HepG2 (cell line): ENCODE measurements around the gene FER1L5. TPM values are rescaled to one million over a fixed set of nuclear protein-coding genes. Genes with fewer than 3 reads are reported as not detected.
A peak's percentile ranks its signal among the peaks of the same experiment; 100 is the strongest.

Experiments
- ATAC-seq: fragments of 200-7000 bp; cut with Tn5 transposase; 3 replicates; pipeline ENCODE4 v1.9.1; 2020; ENCODE audit warnings: mild to moderate bottlenecking, moderate library complexity
- BruUV-seq: library from RNA; stranded (reverse); fragments of 400-500 nt; replicated peaks from 2 replicates; lab custom pipeline; 2021; lab: Mats Ljungman, UMichigan
- CTCF ChIA-PET: fragments of 300-600 bp; formaldehyde crosslinking; extraction: SDS; loops from one replicate; lab custom pipeline; 2021; ENCODE audit warnings: low total read pairs, inconsistent platforms, low intra/inter-chr PET ratio; lab: Yijun Ruan, JAX
- POLR2A ChIA-PET: fragments of 350-600 bp; sonication (Branson Sonifier 250); formaldehyde crosslinking; loops from one replicate; lab custom pipeline; 2020; ENCODE audit warnings: antibody characterized with exemption, inconsistent platforms; lab: Yijun Ruan, JAX
- DNase-seq: peaks from one replicate; pipeline ENCODE4 v3.0.0-alpha.2; 2015; ENCODE audit warnings: low spot score
- FAIRE-seq: peaks from 3 replicates; lab custom pipeline; 2011; peaks lifted over from hg19 to GRCh38; lab: Jason Lieb, UNC
- H2AFZ ChIP-seq: one replicate; pipeline ENCODE4 v1.6.1; 2011; ENCODE audit warnings: low read length, inconsistent platforms
- H3K27ac ChIP-seq: fragments of 300-600 bp; 3 replicates; pipeline ENCODE4 v1.8.0; 2011; ENCODE audit warnings: mixed run types, mild to moderate bottlenecking, mixed read lengths, low read length, inconsistent platforms; ENCODE audit not compliant: insufficient read depth; ENCODE audit errors: extremely low read length
- H3K27me3 ChIP-seq, 2 experiments: fragments of 200-600 bp in 1 of 2; 2 replicates in 1 of 2; 3 replicates in 1 of 2; pipeline versions ENCODE4 v1.6.0 to v1.8.0; 2011; ENCODE audit warnings: low read length in 2 of 2, mild to moderate bottlenecking in 2 of 2, moderate library complexity in 2 of 2, inconsistent platforms in 1 of 2; ENCODE audit not compliant: insufficient read depth in 2 of 2, control insufficient read depth in 1 of 2
- H3K36me3 ChIP-seq, 2 experiments: fragments of 200-600 bp in 1 of 2; replicated peaks in 1 of 2; 2 replicates in 1 of 2; 3 replicates in 1 of 2; pipeline versions ENCODE4 v1.5.1 to v1.8.0; 2011; ENCODE audit warnings: low read length in 2 of 2, inconsistent platforms in 1 of 2; ENCODE audit not compliant: insufficient read depth in 2 of 2, control insufficient read depth in 1 of 2
- H3K4me1 ChIP-seq: 2 replicates; pipeline ENCODE4 v1.5.1; 2012; ENCODE audit warnings: low read length, inconsistent platforms; ENCODE audit not compliant: insufficient read depth
- H3K4me2 ChIP-seq: 2 replicates; pipeline ENCODE4 v1.6.0; 2011; ENCODE audit warnings: low read depth, low read length, inconsistent platforms
- H3K4me3 ChIP-seq, 3 experiments: fragments of 200-600 bp in 1 of 3; sonication (generic), shearing (Covaris generic) in 1 of 3; replicated peaks in 1 of 3; 2 replicates each; pipeline ENCODE4 v1.5.1; 2011 to 2016; ENCODE audit warnings: low read length in 3 of 3, inconsistent platforms in 2 of 3, low read depth in 2 of 3, mild to moderate bottlenecking in 2 of 3, control low read depth in 1 of 3, mixed read lengths in 1 of 3; ENCODE audit not compliant: insufficient read depth in 1 of 3
- H3K79me2 ChIP-seq: one replicate; pipeline ENCODE4 v1.6.1; 2011; ENCODE audit warnings: low read length, inconsistent platforms; ENCODE audit not compliant: insufficient read depth
- H3K9ac ChIP-seq: 2 replicates; pipeline ENCODE4 v1.6.0; 2011; ENCODE audit warnings: mild to moderate bottlenecking, low read depth, low read length, inconsistent platforms; ENCODE audit not compliant: insufficient read depth
- H3K9me3 ChIP-seq: 2 replicates; pipeline ENCODE4 v1.5.1; 2012; ENCODE audit warnings: mild to moderate bottlenecking, low read length
- H4K20me1 ChIP-seq: 2 replicates; pipeline ENCODE4 v1.6.0; 2011; ENCODE audit warnings: inconsistent platforms, mild to moderate bottlenecking, low read length, moderate library complexity; ENCODE audit not compliant: insufficient read depth
- HOXA3 ChIP-seq: sonication (generic); formaldehyde crosslinking; IDR thresholded peaks from 2 replicates; pipeline ENCODE4 v1.5.0; 2020; ENCODE audit warnings: missing genetic modification reagents
- ZFP82 ChIP-seq: sonication (generic); formaldehyde crosslinking; IDR thresholded peaks from 2 replicates; pipeline ENCODE4 v1.5.1; 2020; ENCODE audit warnings: mild to moderate bottlenecking, missing genetic modification reagents, borderline replicate concordance
- ZNF30 ChIP-seq: sonication (generic); formaldehyde crosslinking; IDR thresholded peaks from 2 replicates; pipeline ENCODE4 v1.5.0; 2020; ENCODE audit warnings: mild to moderate bottlenecking, missing genetic modification reagents
- ZNF800 ChIP-seq: sonication (generic); formaldehyde crosslinking; IDR thresholded peaks from 2 replicates; pipeline ENCODE4 v1.4.0; 2020; ENCODE audit warnings: missing genetic modification reagents
- WGBS: methylation state at CpG from one replicate; pipeline ENCODE4 v1.1.6; 2017; ENCODE audit warnings: low lambda C conversion rate; 5-methylcytosine and 5-hydroxymethylcytosine counted together
- in situ Hi-C: cut with HindIII; loops from 2 replicates; pipeline ENCODE4 v1.10.0; 2017; ENCODE audit warnings: low pct_unique_long_range_greater_than_20kb; ENCODE audit not compliant: extremely low pct_ligation_motif_present
- intact Hi-C: fragments of 100-400 bp; cut with micrococcal nuclease; formaldehyde crosslinking; loops from one replicate; pipeline ENCODE4 v1.10.0; 2022; ENCODE audit not compliant: unreplicated experiment
- polyA plus RNA-seq, 8 experiments: library from polyadenylated mRNA; depleted of rRNA in 3 of 8; stranded (reverse) in 7 of 8; unstranded in 1 of 8; fragments of >200 nt; fragmentation: Illumina TruSeq in 4 of 8; extraction: Trizol in 4 of 8; gene quantifications; 2 replicates each; pipeline versions ENCODE4 v1.2.1 to v1.2.3, GENCODE V29; 2011 to 2016; ENCODE audit warnings: low read depth in 4 of 8, missing spikeins in 1 of 8, mixed read lengths in 1 of 8; ENCODE audit not compliant: insufficient read depth in 1 of 8
- total RNA-seq, 5 experiments: library from RNA; depleted of rRNA; stranded (reverse); fragments of >200 nt; fragmentation: Illumina TruSeq; extraction: Trizol; gene quantifications; 2 replicates each; pipeline ENCODE4 v1.2.3, GENCODE V29; 2016; ENCODE audit warnings: low read depth in 1 of 5

The FER1L5 gene
- total and polyA plus RNA-seq, 2 of the 13 experiments (the other 11 are each of a cell fraction or from before 2014, with no cell fraction given) = 0.02 to 0.08 TPM

GRCh38 chr2:96649342-96649741 is 6.8 kb downstream of the FER1L5 start:
- DNase-seq = no peak
- no peaks in the 10 kb centered on the region for H3K79me2 ChIP-seq
- no peaks in the 10 kb centered on the region for H4K20me1 ChIP-seq
- POLR2A ChIA-PET = no interaction called here
- BruUV-seq = no TSS peak
- no peak overlapping the region for H3K27ac ChIP-seq
- in situ Hi-C loops = no loop called here
- WGBS = 60% methylated on average over 1 of the region's 1 CpG
- H2AFZ ChIP-seq = no peak overlapping the region
- H3K27me3 ChIP-seq = peaks cover 0 to 36% of the 10 kb centered on the region in 2 experiments; a peak in 4 of 5 replicates
- no peak for TF ChIP-seq ZFP82
- TF ChIP-seq ZNF30 = 0 out of 2 replicates have a peak, but pooled peaks have one; percentile 31
- no peak overlapping the region for H3K4me3 ChIP-seq
- H3K9me3 ChIP-seq = no peaks in the 10 kb centered on the region
- H3K4me1 ChIP-seq = no peaks in the 10 kb centered on the region
- ATAC-seq = peak; percentile 19; the same call in 2 of the 3 replicates
- no peak overlapping the region for H3K4me2 ChIP-seq
- H3K9ac ChIP-seq = no peak overlapping the region
- CTCF ChIA-PET = no interaction called here
- no peaks in the 10 kb centered on the region for H3K36me3 ChIP-seq
- intact Hi-C loops = no loop called here
- no peak for FAIRE-seq

GRCh38 chr2:96651793-96652192 is 9.2 kb downstream of the FER1L5 start:
- H3K4me2 ChIP-seq = no peak overlapping the region
- H3K79me2 ChIP-seq = no peaks in the 10 kb centered on the region
- H3K4me1 ChIP-seq = no peaks in the 10 kb centered on the region
- no peak overlapping the region for H3K4me3 ChIP-seq
- POLR2A ChIA-PET = no interaction called here
- H3K9me3 ChIP-seq = no peaks in the 10 kb centered on the region
- BruUV-seq = no TSS peak
- no peak overlapping the region for H2AFZ ChIP-seq
- H3K9ac ChIP-seq = no peak overlapping the region
- in situ Hi-C loops = no loop called here
- H3K36me3 ChIP-seq = no peaks in the 10 kb centered on the region
- intact Hi-C loops = no loop called here
- H3K27me3 ChIP-seq = peaks cover 0 to 33% of the 10 kb centered on the region in 2 experiments; a peak in 4 of 5 replicates
- FAIRE-seq (no peak), ATAC-seq (no peak), DNase-seq (no peak)
- WGBS = 48% methylated on average over 8 of the region's 8 CpGs
- H4K20me1 ChIP-seq = no peaks in the 10 kb centered on the region
- TF ChIP-seq ZNF800 (CRISPR knock-in tag) (no peak), HOXA3 (CRISPR knock-in tag) (no peak)
- no peak overlapping the region for H3K27ac ChIP-seq
- CTCF ChIA-PET = no interaction called here
